H1 (cell line): ENCODE data around the gene CACNG4. TPM values are rescaled to one million over a fixed set of nuclear protein-coding genes. Genes with fewer than 3 reads are reported as not detected.
A peak's percentile ranks its signal among the peaks of the same experiment; 100 is the strongest.

Source experiments
- CTCF ChIA-PET: fragments of 300-600 bp; sonication (Branson Sonifier 250); formaldehyde crosslinking; loops from one replicate; lab custom pipeline; 2021; ENCODE audit not compliant: partially characterized antibody; lab: Charles Lee
- POLR2A ChIA-PET: fragments of 300-600 bp; sonication (Branson Sonifier 250); formaldehyde crosslinking; loops from one replicate; lab custom pipeline; 2021; ENCODE audit warnings: inconsistent platforms; ENCODE audit not compliant: partially characterized antibody; lab: Charles Lee
- DNase-seq, 2 experiments: peaks; one replicate each; pipeline versions ENCODE4 v3.0.0 to v3.0.0-alpha.2; 2010 to 2022; ENCODE audit warnings: low spot score in 2 of 2, low read depth in 1 of 2, mixed read lengths in 1 of 2
- FAIRE-seq: peaks from 2 replicates; lab custom pipeline; 2011; peaks lifted over from hg19 to GRCh38; lab: Jason Lieb, UNC
- H2AFZ ChIP-seq: 2 replicates; pipeline ENCODE4 v1.8.1; 2012; ENCODE audit warnings: low read length, inconsistent platforms
- H2AK5ac ChIP-seq: 2 replicates; pipeline ENCODE4 v1.6.1; 2013; ENCODE audit warnings: low read depth, low read length
- H2BK120ac ChIP-seq: replicated peaks from 2 replicates; pipeline ENCODE3; 2013; ENCODE audit warnings: low read depth, low read length, inconsistent platforms
- H2BK12ac ChIP-seq: 2 replicates; pipeline ENCODE4 v1.6.1; 2013; ENCODE audit warnings: low read depth, low read length
- H2BK15ac ChIP-seq: 2 replicates; pipeline ENCODE4 v1.6.1; 2013; ENCODE audit warnings: low read length
- H2BK20ac ChIP-seq: 2 replicates; pipeline ENCODE4 v1.6.1; 2013; ENCODE audit warnings: low read length
- H2BK5ac ChIP-seq: 2 replicates; pipeline ENCODE4 v1.6.1; 2013; ENCODE audit warnings: low read depth, low read length
- H3K14ac ChIP-seq: 2 replicates; pipeline ENCODE4 v1.6.1; 2013; ENCODE audit warnings: inconsistent platforms; ENCODE audit not compliant: insufficient read length
- H3K18ac ChIP-seq: 2 replicates; pipeline ENCODE4 v1.6.1; 2013; ENCODE audit warnings: low read length; ENCODE audit errors: extremely low read depth
- H3K23ac ChIP-seq: 2 replicates; pipeline ENCODE4 v1.6.1; 2013; ENCODE audit warnings: inconsistent platforms; ENCODE audit not compliant: insufficient read length
- H3K23me2 ChIP-seq: 2 replicates; pipeline ENCODE4 v1.6.1; 2013; ENCODE audit warnings: low read depth, low read length
- H3K27ac ChIP-seq: 2 replicates; pipeline ENCODE4 v1.6.1; 2011; ENCODE audit warnings: low read depth, low read length, inconsistent platforms
- H3K27me3 ChIP-seq, 4 experiments: replicated peaks in 1 of 4; 1 replicate in 1 of 4; 2 replicates in 3 of 4; pipeline versions ENCODE4 v1.6.1 to v1.8.1; 2011 to 2013; ENCODE audit warnings: low read length in 3 of 4, mild to moderate bottlenecking in 3 of 4, inconsistent platforms in 2 of 4, mixed read lengths in 2 of 4, moderate library complexity in 1 of 4; ENCODE audit not compliant: control insufficient read depth in 3 of 4, insufficient read depth in 3 of 4; ENCODE audit errors: extremely low read depth in 1 of 4
- H3K36me3 ChIP-seq, 4 experiments: 2 replicates each; pipeline versions ENCODE4 v1.6.1 to v1.8.1; 2011 to 2013; ENCODE audit warnings: mild to moderate bottlenecking in 4 of 4, low read length in 3 of 4, moderate library complexity in 2 of 4, control low read depth in 1 of 4, inconsistent platforms in 1 of 4; ENCODE audit not compliant: insufficient read depth in 4 of 4, control insufficient read depth in 2 of 4
- H3K4ac ChIP-seq: replicated peaks from 2 replicates; pipeline ENCODE3; 2013; ENCODE audit warnings: low read length, low read depth, mixed read lengths, inconsistent platforms; ENCODE audit not compliant: insufficient read length
- H3K4me1 ChIP-seq, 4 experiments: replicated peaks in 1 of 4; 1 replicate in 1 of 4; 2 replicates in 3 of 4; pipeline versions ENCODE4 v1.6.1 to v1.8.1; 2011 to 2013; ENCODE audit warnings: low read length in 3 of 4, inconsistent platforms in 2 of 4, mixed read lengths in 1 of 4; ENCODE audit not compliant: insufficient read depth in 4 of 4, control insufficient read depth in 3 of 4
- H3K4me2 ChIP-seq, 2 experiments: 2 replicates each; pipeline versions ENCODE4 v1.6.1 to v1.8.1; 2011 to 2013; ENCODE audit warnings: low read depth in 2 of 2, low read length in 2 of 2, control low read depth in 1 of 2, inconsistent platforms in 1 of 2, mild to moderate bottlenecking in 1 of 2; ENCODE audit not compliant: insufficient read depth in 1 of 2
- H3K4me3 ChIP-seq, 4 experiments: fragments of 200-600, 300-600 bp in 1 of 4; sonication (generic), shearing (Covaris generic), sonication (Bioruptor Twin) in 1 of 4; 2 replicates each; pipeline versions ENCODE4 v1.5.1 to v1.8.1; 2011 to 2016; ENCODE audit warnings: low read length in 4 of 4, low read depth in 3 of 4, control low read depth in 2 of 4, inconsistent platforms in 2 of 4, mild to moderate bottlenecking in 2 of 4, mixed read lengths in 1 of 4, moderate library complexity in 1 of 4; ENCODE audit not compliant: insufficient read depth in 2 of 4; ENCODE audit errors: extremely low read depth in 1 of 4
- H3K56ac ChIP-seq: replicated peaks from 2 replicates; pipeline ENCODE3; 2013; ENCODE audit warnings: low read depth, mild to moderate bottlenecking, mixed read lengths, low read length, inconsistent platforms; ENCODE audit not compliant: insufficient read length
- H3K79me1 ChIP-seq: 2 replicates; pipeline ENCODE4 v1.6.1; 2013; ENCODE audit warnings: low read depth, low read length, control low read depth
- H3K79me2 ChIP-seq, 2 experiments: 2 replicates each; pipeline versions ENCODE4 v1.6.1 to v1.8.1; 2012 to 2013; ENCODE audit warnings: low read length in 2 of 2, mild to moderate bottlenecking in 2 of 2, inconsistent platforms in 1 of 2; ENCODE audit not compliant: insufficient read depth in 2 of 2, control insufficient read depth in 1 of 2
- H3K9ac ChIP-seq, 4 experiments: replicated peaks in 1 of 4; 1 replicate in 1 of 4; 2 replicates in 3 of 4; pipeline versions ENCODE4 v1.6.1 to v1.8.1; 2011 to 2013; ENCODE audit warnings: low read depth in 3 of 4, low read length in 3 of 4, control low read depth in 2 of 4, mild to moderate bottlenecking in 2 of 4, moderate library complexity in 2 of 4, inconsistent platforms in 1 of 4; ENCODE audit errors: extremely low read depth in 1 of 4
- H3K9me3 ChIP-seq, 2 experiments: 2 replicates each; pipeline versions ENCODE4 v1.6.1 to v1.8.1; 2012 to 2013; ENCODE audit warnings: mild to moderate bottlenecking in 2 of 2, moderate library complexity in 2 of 2, control low read depth in 1 of 2, inconsistent platforms in 1 of 2, low read depth in 1 of 2, low read length in 1 of 2, mixed read lengths in 1 of 2; ENCODE audit not compliant: insufficient read depth in 2 of 2
- H4K20me1 ChIP-seq, 2 experiments: replicated peaks in 1 of 2; 2 replicates each; pipeline versions ENCODE3 to v1.8.1; 2011 to 2013; ENCODE audit warnings: inconsistent platforms in 2 of 2, low read length in 2 of 2, mild to moderate bottlenecking in 1 of 2; ENCODE audit not compliant: insufficient read depth in 2 of 2, control insufficient read depth in 1 of 2
- H4K5ac ChIP-seq: 2 replicates; pipeline ENCODE4 v1.6.1; 2013; ENCODE audit warnings: low read length, low read depth, mixed read lengths, inconsistent platforms; ENCODE audit not compliant: insufficient read length
- H4K8ac ChIP-seq: 2 replicates; pipeline ENCODE4 v1.8.0; 2013; ENCODE audit warnings: mild to moderate bottlenecking, moderate library complexity, low read length, inconsistent platforms; ENCODE audit not compliant: insufficient read depth; ENCODE audit errors: extremely low read depth
- H4K91ac ChIP-seq: replicated peaks from 2 replicates; pipeline ENCODE3; 2013; ENCODE audit warnings: low read length, mixed read lengths, inconsistent platforms; ENCODE audit not compliant: insufficient read length
- POU5F1 ChIP-seq: IDR thresholded peaks from 2 replicates; pipeline ENCODE4 v1.6.1; 2011; ENCODE audit warnings: low read depth, mild to moderate bottlenecking, low read length, moderate library complexity
- RBBP5 ChIP-seq: IDR thresholded peaks from 2 replicates; pipeline ENCODE4 v1.7.1; 2012; ENCODE audit warnings: low read depth, mild to moderate bottlenecking, inconsistent platforms, low read length, moderate library complexity, borderline replicate concordance
- WGBS, 2 experiments: shearing (Covaris generic) in 1 of 2; methylation state at CpG; one replicate each; pipeline versions ENCODE4 v1.1.6 to v1.1.7; 2013 to 2015; ENCODE audit warnings: low lambda C conversion rate in 2 of 2, mixed read lengths in 2 of 2, inconsistent platforms in 1 of 2, low coverage in 1 of 2, missing lambda C conversion rate in 1 of 2; ENCODE audit not compliant: insufficient replicate concordance in 2 of 2, insufficient coverage in 1 of 2, insufficient read length in 1 of 2; ENCODE audit errors: extremely low coverage in 1 of 2, missing lambda C conversion rate in 1 of 2; 5-methylcytosine and 5-hydroxymethylcytosine counted together
- polyA plus RNA-seq, 7 experiments: library from polyadenylated mRNA; depleted of rRNA in 3 of 7; stranded (reverse) in 5 of 7; unstranded in 2 of 7; fragments of >200 nt in 5 of 7; fragments of 200-250 nt in 2 of 7; gene quantifications; 1 replicate in 5 of 7; 2 replicates in 1 of 7; 4 replicates in 1 of 7; pipeline versions ENCODE4 v1.2.1 to v1.2.3, GENCODE V29; 2011 to 2013; ENCODE audit warnings: missing spikeins in 2 of 7, mixed read lengths in 2 of 7
- total RNA-seq: library from RNA; stranded (reverse); fragmentation: NEBNext Ultra II Directional; extraction: Animal tissue kit (Norgen Biotek cat#: 25700); gene quantifications from 2 replicates; pipeline ENCODE4 v1.2.1, GENCODE V29; 2021

Gene CACNG4
- total and polyA plus RNA-seq, 2 of the 8 experiments (the other 6 are each of a cell fraction or from before 2014, with no cell fraction given) = 3.6 to 5.6 TPM

- Histone ChIP-seq H3K4ac (peak overlapping the region; percentile 49), H3K23me2 (peaks cover 2% of the 10 kb centered on the region; the same call in 1 of the 2 replicates), H3K4me2 (no peak overlapping the region), H3K4me3 (no peak overlapping the region), H3K79me2 (no peaks in the 10 kb centered on the region), H4K20me1 (no peaks in the 10 kb centered on the region), H2BK15ac (no peak overlapping the region), H4K8ac (0 out of 2 replicates have a peak overlapping the region, but pooled peaks have one; percentile 29), H3K14ac (no peak overlapping the region), H3K4me1 (no peaks in the 10 kb centered on the region), H3K27ac (no peak overlapping the region), H2BK20ac (no peak overlapping the region), H2BK120ac (no peak overlapping the region), H2AFZ (no peak overlapping the region), H3K23ac (no peak overlapping the region), H3K18ac (no peak overlapping the region), H2BK5ac (no peak overlapping the region), H2AK5ac (no peak overlapping the region), H2BK12ac (no peak overlapping the region), H4K91ac (no peak overlapping the region), H3K9ac (no peak overlapping the region), H3K79me1 (no peaks in the 10 kb centered on the region), H4K5ac (no peak overlapping the region), H3K27me3 (no peaks in the 10 kb centered on the region; a peak in 1 of 7 replicates), H3K9me3 (no peaks in the 10 kb centered on the region), H3K36me3 (no peaks in the 10 kb centered on the region), H3K56ac (no peak overlapping the region)
- CTCF ChIA-PET = interaction anchor here (0.6 to 0.8 kb wide), 2 partner anchors 14 to 157 kb away, joined by 3 to 4 read pairs; no protein-coding TSS in a partner anchor
- POLR2A ChIA-PET = no interaction called here
- WGBS, 2 experiments = 89% methylated on average over 18 of the region's 18 CpGs; no CpG with 5 or more reads in 1 of the 2 experiments
- TF ChIP-seq RBBP5 (no peak), POU5F1 (no peak)
- DNase-seq (peak in 1 of 2 experiments; percentile 32), FAIRE-seq (no peak)
Measured at GRCh38 chr17:67056746-67057490, 92.4 kb downstream of the CACNG4 start.
